GM18867 (cell line): ENCODE data around the gene CRYBG2.
"Not testable (repeated sequence)": the region's sequence is repeated elsewhere in the genome, so short reads cannot be mapped to it uniquely, and the experiment has no call there.

Source experiments
- ATAC-seq: cut with Tn5 transposase; IDR thresholded peaks from one replicate; pipeline ENCODE4 v1.9.1; 2021; ENCODE audit warnings: mild to moderate bottlenecking, moderate library complexity; ENCODE audit not compliant: unreplicated experiment

Gene CRYBG2

GRCh38 chr1:26350701-26351589 is 3.0 kb downstream of the CRYBG2 start:
- no peak for ATAC-seq

GRCh38 chr1:26350343-26350700 is 3.6 kb downstream of the CRYBG2 start:
- ATAC-seq = no peak

- no peak for ATAC-seq
Measured at GRCh38 chr1:26349877-26350244, 4.1 kb downstream of the CRYBG2 start.

GRCh38 chr1:26349188-26349876 is 4.6 kb downstream of the CRYBG2 start:
- ATAC-seq = no peak

GRCh38 chr1:26346274-26347033 is 7.5 kb downstream of the CRYBG2 start:
- ATAC-seq = no peak

GRCh38 chr1:26345718-26346117 is 8.2 kb downstream of the CRYBG2 start:
- no peak for ATAC-seq

GRCh38 chr1:26344147-26344920 is 9.6 kb downstream of the CRYBG2 start:
- ATAC-seq = no peak

GRCh38 chr1:26340047-26340481 is 13.9 kb downstream of the CRYBG2 start:
- ATAC-seq = no peak

GRCh38 chr1:26338670-26339069 is 15.3 kb downstream of the CRYBG2 start:
- no peak for ATAC-seq

GRCh38 chr1:26337625-26338024 is 16.3 kb downstream of the CRYBG2 start:
- no peak for ATAC-seq

GRCh38 chr1:26337206-26337535 is 16.8 kb downstream of the CRYBG2 start:
- no peak for ATAC-seq

- peak; percentile 84 for ATAC-seq
Measured at GRCh38 chr1:26336477-26337205, 17.3 kb downstream of the CRYBG2 start.

GRCh38 chr1:26335774-26336476 is 18.0 kb downstream of the CRYBG2 start:
- ATAC-seq = peak; percentile 20

- ATAC-seq = not testable (repeated sequence)
Measured at GRCh38 chr1:26333312-26333711, 20.6 kb downstream of the CRYBG2 start.

- ATAC-seq = no peak
Measured at GRCh38 chr1:26330276-26330675, 23.7 kb downstream of the CRYBG2 start.

- ATAC-seq = not testable (repeated sequence)
Measured at GRCh38 chr1:26329380-26329779, 24.6 kb downstream of the CRYBG2 start.

- ATAC-seq = no peak
Measured at GRCh38 chr1:26328597-26328996, 25.3 kb downstream of the CRYBG2 start.

- no peak for ATAC-seq
Measured at GRCh38 chr1:26327956-26328362, 26.0 kb downstream of the CRYBG2 start.

- no peak for ATAC-seq
Measured at GRCh38 chr1:26324550-26324949, 29.4 kb downstream of the CRYBG2 start.

GRCh38 chr1:26323382-26323781 is 30.5 kb downstream of the CRYBG2 start:
- no peak for ATAC-seq
